ENCODE results near the gene ELMOD3.
A peak's percentile ranks its signal among the peaks of the same experiment; 100 is the strongest.
"Not testable (repeated sequence)": the region's sequence is repeated elsewhere in the genome, so short reads cannot be mapped to it uniquely, and the experiment has no call there.

ELMOD3 gene

DNA sequence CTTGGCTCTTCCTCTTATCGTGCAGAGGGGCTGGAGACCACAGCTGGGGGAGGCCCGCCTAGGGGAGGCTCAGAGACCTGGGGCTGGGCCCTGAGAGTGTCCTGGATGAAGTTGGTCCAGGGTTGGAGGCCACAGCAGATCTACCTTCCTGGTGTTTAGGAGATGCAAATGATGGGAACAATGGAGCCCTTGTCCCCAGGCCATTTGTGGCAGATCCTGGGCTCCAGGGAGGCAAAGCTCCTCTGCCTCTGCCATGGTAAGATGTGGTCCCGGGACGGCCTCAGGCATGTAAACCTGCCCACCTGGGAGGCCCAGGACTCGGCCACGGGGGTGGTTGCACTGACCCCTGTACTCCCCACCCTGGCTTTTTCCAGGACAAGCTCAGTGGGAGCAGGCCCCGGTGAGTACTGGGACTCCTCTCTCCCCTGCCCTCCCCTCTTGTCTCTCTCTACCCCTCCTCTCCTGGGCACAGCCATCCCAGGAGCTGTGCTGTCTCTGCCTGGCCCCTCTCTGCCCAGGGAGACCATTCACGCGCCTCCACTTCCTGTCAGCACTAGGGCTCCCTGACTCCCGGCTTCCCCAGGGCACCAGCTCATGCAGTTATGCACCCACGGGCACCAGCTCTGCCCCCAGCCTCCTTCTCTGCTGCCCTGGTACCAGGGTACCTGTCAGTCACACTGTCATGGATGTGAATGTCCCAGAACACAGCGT is 74.8 kb downstream of the ELMOD3 start:
- DNase-seq: no peak

DNA sequence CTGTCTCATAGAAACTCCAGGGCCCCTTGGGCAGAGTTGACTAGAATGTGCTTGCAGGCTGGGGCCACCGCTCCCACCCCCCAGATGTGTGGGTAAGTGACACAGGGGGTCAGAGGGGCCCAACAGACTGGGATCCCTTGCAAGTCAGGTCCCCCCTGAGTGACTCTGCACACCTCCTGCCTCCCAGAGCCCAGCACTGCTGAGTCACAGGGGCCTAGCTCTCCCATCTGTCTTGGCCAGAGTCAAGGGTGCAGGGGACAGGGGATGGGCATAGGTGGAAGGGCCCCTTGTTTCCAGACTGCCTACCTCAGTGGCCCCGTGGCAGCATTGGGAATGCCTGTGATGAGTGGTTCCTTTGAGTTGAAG is 75.3 kb downstream of the ELMOD3 start:
- no peak for DNase-seq

DNA sequence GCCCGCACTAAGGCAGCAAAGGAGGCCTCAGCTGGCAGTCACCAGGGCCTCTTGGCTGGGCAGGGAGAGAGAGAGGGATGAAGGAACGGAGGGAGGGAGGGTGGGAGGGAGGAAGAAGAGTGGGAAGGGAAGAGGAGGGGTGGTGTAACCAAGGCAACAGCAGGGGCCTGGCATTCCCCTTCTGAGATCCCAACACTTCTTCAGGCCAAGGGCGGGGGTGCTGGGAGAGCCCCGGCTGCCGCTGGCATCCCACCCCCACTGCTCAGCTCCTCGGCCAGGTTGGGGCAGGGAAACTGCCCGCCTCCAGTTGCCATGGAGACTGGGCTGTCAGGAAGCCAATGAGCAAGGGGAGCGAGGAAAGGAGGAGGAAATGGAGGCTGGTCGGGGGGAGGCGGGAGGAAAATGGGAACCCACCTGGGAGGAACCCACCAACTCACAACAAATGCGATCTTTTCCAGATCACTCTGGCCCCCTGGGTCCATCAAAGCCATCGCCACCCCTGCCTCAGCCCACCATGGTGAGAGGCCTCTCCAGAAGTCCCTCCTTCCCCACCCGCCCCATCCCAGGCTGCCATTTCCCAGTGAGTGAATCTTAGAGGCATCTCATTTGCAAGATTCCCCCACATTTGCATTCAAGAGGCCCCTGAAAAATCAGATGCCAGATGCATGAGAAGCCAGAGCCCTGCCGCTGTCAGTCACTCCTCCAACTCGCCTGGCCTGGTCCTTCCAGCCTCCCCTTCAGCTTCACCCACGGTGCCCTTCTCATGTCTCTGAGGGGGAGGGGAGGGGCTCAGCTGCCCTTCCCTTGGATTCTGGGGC is 76.4 kb downstream of the ELMOD3 start:
- DNase-seq: peak; percentile 78

DNA sequence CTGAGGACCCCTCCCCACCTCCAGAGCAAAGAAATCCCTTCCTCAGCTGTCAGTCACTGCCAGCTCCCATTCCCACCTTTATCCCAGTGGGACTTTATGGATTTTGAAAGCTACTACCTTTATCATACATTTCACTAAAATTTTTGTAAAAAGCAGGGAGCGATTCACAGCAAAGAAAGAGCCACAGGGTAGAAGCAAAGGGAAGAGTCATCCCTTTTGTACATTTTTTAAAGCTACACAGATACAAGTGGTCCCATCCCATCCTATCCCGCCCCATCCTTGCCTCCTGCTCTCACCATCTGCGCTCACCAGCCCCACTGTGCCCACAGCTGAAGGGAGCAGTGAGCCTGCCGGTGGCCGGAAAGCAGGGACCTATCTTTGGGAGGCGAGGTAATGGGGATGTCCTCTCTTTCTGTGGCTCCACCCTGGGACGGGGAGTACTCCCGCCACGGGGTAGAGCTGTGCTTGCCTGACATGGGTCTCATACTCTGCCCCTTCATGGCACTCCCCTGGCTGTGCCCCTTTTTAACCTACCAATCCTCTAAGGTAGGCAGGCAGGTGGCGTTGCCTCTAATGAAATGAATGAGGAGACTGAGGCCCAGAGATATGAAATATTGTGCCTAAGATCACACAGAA is 77.1 kb downstream of the ELMOD3 start:
- DNase-seq: no peak

DNA sequence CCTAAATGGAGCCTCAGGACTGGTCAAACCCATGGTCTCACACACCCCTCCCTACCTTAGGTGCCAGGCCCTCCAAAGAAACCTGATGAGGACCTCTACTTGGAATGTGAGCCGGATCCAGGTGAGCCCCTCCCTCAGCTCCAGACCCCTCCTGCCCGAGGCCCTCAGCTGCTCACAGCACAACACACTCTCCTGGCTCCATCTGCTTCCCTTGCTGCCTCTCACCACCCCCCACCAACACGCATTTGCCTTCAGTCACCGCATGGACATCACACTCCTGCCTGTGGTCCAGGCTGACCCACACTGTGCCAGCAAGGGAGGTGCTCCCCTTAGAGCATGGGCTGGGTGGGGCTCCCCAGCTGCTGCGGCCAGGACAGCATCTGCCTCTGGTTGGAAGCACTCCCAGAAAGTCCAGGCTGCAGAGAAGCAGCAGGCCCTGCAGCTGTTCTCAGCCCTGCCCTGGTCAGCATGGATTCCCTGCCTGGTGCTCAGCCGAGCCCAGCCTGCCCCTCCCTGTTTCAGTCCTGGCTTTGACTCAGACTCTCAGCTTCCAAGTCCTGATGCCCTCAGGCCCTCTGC is 79.0 kb downstream of the ELMOD3 start:
- DNase-seq: peak; percentile 48

DNA sequence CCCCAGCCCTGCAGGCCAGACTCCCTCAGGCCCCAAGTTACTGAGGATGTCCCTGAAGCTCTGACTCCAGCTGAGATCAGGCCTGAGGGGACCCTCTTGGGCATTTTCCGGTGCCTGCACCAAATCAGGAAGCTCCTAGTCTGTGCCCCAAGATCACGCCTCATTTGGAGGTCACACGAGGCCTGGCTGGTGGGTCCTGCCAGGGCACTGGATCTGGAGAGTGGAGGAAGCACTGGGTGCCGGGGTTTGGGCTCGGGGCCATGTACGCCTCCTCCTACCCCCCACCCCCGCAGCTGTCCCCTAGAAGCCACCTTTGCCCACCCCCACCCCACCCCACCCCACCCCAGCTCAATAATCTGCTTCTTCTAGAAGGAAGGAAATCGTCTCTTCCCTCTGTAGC is 80.1 kb downstream of the ELMOD3 start:
- no peak for DNase-seq

DNA sequence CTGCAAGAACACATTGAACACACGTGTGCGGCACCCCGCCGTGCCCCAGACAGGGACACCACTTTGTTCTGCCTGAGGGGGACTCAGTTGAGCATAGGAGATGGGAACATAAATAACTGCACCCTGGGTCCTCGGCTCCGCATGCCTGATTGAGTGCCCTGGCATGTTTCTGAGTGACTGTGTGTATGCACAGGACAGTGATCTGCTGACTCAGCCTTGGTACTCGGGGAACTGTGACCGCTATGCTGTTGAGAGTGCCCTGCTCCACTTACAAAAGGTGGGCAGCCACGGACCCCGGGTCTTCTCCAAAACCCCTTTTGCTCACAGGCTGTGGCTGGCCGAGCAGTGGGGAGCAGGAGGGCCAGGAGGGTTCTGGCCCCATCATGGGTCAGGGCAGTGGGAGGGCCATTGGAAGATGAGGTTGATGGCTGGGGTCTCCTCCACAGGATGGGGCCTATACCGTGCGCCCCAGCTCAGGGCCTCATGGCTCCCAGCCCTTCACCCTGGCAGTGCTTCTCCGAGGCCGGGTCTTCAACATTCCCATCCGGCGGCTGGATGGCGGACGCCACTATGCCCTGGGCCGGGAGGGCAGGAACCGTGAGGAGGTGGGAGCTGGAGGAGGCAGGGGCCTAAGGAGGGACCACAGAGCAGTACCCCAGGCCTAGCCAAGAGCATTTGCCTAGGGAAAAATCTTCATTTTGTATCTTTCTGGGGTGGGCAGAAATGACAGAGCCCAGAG is 80.8 kb downstream of the ELMOD3 start:
- DNase-seq: no peak

DNA sequence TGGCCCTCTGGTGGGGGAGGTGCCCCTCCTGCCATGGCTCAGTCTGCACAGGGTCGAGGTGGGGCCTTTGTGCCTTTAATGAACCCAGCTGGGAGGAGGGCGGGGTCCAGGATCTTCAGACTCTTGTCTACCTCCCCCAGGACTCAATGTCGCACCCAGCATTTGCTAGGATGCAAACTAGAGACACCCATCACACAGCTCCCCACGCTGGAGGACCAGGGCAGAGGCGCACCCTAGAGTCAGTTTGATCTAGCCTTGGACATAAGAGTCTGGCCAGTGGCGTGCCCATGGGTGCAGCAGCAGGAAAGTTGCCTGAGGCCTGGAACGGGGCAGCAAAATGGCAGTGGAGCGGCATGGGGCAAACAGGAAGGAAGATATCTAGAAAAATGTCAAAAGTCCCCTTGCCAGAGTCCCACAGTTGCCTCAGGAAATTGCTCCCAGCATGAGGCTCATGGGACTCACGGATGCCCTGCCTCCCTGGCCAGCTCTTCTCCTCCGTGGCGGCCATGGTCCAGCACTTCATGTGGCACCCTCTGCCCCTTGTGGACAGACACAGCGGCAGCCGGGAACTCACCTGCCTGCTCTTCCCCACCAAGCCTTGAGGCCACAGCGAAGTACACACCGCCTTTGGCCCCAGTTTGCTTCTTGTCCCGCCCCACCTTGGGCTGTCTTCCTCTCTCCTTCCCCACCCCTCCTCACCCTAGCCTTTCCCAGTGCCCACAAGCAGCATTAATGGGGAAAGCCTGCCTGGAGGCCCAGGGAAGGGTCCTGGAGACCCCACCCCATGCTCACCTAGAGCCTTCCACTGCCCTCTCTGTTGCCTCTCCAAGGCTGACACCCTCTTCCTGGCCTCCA is 81.6 kb downstream of the ELMOD3 start:
- DNase-seq: no peak

DNA sequence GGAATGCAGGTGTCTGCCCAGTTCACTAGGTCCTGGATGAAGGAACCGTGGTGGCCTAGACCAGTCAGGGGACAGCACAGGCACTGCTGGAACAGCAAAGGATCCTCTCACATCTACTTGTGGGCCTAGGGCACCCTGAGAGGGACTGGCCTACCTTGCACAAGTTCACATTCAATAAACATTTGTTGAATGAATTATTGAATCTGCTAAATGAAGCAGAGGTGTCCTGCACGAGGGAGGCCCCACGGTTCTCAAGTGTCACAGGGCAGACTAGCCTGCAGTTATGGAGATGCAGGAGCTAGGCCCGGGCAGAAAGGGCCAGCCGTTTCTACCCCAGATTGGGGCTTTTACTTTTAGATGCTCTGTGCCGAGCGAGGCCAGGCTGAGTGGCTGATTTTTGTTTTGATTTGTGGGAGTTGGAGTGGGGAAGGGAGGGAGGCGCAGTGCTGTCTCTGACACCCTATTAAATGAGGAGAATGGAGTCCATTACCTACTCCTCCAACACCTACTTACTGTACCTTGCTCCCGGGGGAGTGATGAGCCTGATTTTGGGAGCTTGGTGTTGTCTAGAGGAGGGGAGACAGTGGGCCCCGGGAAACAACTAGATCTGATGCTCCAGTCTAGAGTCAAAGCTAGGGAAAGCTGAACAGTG is 82.4 kb downstream of the ELMOD3 start:
- DNase-seq: no peak

DNA sequence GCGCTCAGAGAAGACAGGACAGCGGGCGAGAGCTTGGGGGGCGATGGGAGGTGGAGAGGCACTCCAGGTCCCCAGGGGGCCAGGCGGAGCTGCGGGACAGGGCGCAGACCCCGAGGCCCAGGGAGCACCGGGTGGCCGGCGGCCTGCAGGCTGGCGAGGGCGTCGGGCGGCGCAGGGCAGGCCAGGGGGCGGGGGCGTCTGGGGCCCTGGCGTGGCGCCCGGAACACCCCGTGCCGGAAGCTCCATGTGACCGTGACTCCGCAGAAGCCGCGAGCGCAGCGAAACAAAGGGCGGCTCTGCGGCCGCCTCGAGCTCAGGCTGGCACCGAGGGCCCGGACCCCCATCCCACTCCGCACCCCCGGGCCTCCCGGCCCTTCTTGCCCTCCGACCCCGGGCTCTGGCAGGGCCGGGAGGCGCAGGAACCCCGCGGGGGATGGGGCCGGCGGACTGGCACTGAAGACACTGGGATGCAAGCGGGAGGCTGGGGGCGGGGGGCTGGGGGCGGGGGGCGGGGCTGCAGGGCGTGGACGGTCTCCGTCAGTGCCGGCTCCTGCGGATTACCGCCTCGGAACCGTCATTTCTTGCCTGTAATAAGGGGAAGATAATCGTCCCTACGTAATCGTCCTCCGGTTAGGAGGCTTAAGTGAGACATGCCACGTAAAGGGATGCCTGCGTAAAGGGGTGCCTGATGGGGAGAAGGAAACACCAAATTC is 83.1 kb downstream of the ELMOD3 start:
- peak; percentile 86 for DNase-seq

DNA sequence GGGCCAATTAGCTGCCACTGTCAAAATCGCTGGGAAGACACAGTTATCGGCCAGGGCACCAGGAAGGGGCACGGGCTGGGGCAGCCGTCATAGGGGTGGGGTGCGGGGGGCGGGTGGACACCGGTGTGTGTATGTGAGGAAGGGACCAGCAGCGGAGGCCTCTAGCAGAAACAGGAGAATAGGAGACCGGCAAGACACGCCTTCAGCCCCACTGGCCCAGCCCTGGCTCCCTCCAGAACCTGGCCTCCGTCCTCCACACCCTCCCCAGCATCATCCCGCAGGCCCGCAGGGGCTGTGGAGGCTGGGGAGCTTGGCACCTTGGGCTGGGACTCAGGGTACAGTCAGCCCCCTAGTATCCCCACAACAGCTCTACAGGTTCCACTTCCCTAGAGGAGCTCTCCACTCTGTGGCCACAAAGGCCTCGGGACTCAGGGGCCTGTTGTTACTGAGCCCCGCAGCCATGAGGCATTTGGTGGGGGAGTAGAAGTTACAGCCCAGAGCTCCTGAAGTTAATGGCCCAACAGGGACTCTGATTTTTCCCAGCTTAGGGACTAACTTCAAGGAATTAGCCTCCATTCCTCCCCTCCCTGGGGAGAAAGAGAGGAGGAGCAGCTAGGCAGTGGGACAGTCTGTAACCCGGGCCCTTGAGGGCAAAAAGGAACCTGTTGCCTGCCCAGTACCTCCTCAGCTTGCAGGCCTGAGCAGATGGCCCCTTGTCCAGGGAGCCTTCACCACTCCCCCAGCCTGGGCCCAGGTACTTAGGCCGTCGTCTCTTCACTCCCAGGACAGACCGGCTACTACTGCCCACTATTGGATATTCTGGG is 83.8 kb downstream of the ELMOD3 start:
- DNase-seq: peak; percentile 69

DNA sequence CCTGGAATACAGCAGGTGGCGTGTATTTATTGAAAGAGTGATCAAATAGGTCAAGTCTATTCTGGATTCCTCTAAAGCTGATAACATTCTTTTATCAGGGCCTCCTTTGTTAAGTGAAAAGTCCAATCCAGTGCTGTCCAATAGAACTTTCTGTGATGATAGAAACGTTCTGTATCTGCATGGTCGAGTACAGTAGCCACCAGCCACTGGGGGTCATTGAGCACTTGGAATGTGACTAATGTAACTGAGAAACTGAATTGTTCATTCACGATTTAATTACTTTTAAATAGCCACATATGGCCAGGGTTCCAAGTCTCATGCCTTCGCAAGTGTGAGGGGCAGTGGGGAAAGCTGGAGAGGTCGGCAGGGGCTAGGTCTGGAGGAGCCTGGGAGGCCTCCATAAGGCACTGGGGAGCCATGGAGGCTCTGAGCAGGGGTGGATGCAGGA is 84.5 kb downstream of the ELMOD3 start:
- no peak for DNase-seq

DNA sequence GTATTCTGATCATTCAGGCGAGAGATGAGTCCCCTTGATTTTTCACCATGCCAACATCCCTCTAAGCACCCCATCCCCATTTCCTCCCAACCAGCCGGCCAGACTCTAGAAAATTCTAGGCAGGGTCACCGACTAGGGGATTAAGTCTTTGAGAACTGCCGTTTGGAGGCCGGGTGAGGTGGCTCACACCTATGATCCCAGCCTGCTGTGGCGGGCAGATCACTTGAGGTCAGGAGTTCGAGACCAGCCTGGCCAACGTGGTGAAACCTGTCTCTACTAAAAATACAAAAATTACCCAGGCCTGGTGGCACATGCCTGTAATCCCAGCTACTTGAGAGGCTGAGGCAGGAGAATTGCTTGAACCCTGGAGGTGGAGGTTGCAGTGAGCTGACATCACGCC is 85.0 kb downstream of the ELMOD3 start:
- DNase-seq: not testable (repeated sequence)

DNA sequence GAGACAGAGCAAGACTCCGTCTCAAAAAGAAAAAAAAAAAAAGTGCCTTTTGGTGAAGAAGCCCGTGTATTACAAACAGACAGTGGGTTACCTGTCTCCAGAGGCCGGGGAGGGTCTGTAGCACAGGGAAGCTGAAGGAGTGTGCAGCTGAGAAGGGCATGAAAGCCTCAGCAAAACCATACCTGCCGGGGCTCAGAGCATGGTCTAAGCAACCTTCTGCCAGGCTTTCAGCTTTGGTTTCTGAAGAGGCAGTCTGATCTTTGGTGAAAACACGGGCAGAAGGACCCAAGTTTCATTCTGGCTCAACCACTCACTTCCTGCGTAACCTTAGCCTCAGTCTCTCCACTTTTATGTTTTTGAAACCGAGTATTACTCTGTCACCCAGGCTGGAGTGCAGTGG is 85.4 kb downstream of the ELMOD3 start:
- no peak for DNase-seq

DNA sequence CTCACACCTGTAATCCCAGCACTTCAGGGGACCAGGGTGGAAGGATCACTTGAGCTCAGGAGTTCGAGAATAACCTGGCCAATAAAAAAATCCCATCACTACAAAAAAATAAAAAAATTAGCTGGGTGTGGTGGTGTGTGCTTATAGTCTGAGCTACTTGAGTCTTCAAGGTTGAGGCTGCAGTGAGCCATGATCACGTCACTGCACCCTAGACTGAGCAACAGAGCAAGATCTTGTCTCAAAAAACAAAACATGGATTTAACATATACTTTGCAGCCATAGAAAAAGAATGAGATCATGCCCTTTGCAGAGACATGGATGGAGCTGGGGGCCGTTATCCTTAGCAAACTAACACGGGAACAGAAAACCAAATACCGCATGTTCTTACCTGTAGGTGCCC is 86.2 kb downstream of the ELMOD3 start:
- DNase-seq: no peak

Measured in NCI-H146 (cell line).